HG03060 (cell line): ENCODE data around the gene DPP10.
"Not testable (repeated sequence)": the region's sequence is repeated elsewhere in the genome, so short reads cannot be mapped to it uniquely, and the experiment has no call there.

ENCODE experiments used
- ATAC-seq: cut with Tn5 transposase; IDR thresholded peaks from one replicate; pipeline ENCODE4 v1.9.1; 2021; ENCODE audit warnings: low read depth, moderate number of reproducible peaks; ENCODE audit not compliant: unreplicated experiment

The DPP10 gene

GRCh38 chr2:114699423-114699944 lies 257.0 kb downstream of the DPP10 start:
- ATAC-seq = no peak

DNA sequence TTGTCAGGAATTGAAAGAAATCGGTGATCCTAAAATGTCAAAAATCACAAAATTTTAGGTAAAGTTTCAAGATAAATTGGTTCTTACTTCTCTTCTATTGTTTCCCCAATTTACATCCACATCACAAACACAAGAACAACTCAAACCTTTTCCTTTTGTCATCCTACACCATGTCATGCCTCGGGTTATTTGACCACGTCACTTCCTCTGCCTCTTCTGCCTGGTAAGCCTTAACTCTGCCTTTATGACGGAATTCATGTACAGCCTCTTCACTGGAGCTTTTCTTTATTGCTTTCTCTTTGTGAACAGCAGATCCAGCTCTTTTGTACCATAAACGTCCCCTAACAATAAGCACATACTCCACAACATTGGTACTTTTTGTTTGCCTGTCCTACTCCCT lies 258.0 kb downstream of the DPP10 start:
- ATAC-seq = no peak

DNA sequence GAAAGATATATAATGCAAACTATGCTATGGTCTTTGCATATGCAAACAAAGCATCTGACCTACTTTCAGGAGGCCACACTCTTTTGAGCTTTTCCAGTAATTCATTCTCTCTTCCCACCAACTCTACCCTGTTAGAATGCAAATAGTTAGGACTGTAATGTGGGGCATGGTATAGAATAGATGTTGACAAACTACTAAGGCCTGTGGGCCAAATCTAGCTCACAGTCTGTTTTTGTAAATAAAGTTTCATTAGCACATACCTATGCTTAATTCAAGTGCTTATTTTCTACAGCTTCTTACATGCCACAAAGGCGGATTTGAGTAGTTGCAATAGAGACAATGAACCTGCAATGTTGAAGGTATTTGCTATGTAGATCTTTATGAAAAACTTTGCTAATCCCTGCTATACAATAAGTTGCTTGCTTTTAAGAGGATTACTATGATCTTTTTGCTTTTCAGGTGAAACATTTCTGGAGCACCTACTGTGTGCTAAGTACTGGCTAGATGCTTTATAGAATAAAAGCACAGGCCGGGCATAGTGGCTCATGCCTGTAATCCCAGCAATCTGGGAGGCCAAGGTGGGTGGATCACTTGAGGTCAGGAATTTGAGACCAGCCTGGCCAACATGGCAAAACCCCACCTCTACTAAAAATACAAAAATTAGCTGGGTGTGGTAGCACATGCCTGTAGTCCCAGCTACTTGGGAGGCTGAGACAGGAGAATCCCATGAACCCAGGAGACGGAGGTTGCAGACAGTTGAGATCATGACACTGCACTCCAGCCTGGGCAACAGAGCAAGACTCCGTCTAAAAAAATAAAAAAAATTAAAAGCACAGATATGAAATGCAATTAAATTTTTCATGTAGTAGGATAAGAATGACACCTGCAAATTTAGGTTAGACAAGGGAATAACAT lies 267.8 kb downstream of the DPP10 start:
- no peak for ATAC-seq

DNA sequence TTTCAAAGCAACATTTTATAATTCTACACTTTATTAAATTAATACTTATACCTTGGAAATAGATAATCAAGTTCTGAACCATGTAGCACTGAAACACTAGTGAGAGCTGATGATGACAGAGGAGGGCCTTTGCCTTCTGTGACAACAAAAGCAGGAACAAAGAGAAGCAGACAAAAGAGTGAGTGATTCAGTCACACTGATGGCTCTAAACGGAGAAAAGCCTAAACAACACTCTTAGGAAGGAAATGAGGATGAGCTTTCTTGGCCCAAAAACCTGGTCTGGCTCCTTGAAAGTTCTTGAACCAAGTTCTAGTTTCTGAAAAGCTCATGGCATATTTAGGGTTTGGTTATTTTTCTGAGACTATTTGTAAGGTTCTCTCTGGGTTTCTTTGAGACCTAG lies 271.9 kb downstream of the DPP10 start:
- ATAC-seq = no peak

DNA sequence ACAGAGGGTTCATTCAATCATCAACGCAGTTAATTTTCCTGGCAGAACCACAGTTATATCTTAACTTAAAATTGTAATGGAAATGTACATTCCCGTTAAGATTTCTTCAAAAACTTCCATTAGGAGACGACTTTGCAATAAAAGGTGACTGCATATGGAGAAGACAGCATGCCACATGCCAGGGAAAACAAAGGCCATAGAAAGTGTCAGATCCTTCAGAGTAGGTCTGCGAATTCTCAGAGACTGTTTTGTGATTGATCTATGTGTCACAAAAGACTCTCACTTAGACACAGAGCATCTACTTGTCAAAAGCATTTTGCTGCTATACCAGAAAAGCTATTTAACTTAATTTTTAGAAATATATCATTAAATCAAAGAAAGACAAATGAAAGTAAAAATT lies 274.6 kb downstream of the DPP10 start:
- no peak for ATAC-seq

DNA sequence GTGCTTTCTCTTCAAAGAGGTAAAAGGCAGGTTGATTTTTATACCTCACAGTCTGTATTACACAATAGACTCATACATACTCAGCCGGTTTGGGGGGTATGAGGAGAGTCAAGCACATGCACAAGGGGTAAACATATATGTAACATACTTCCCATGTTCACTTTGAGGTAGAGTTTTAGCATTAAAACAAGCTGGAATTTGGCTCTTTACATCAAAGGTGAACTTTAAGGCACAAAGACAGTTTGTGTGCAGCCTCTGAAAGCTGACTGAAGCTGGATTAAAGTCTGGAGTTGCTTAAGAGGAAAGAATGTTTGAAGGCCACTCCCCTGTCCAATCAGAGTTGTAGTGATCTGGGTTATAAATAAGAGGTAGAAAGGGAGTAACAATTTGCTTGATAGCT lies 282.0 kb downstream of the DPP10 start:
- no peak for ATAC-seq

DNA sequence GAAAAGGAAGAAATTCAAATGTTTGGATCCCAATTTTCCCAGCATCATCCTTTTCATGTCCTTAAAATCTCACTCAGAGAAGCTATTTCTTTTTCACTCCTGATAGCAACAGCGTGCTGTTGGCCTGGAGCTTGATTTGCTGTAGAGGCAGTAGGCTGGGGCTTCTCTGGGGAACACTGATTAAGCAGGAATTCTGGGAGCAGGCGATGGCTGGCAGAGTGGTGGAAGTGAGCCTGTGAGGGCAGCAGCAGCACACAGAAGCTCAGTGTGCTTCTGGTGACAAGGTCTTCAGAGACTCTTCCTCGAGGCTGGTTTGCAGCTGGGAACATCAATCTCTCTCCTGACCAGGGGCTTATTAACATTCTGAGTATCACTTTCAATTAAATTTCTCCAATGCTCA lies 284.6 kb downstream of the DPP10 start:
- ATAC-seq = no peak

DNA sequence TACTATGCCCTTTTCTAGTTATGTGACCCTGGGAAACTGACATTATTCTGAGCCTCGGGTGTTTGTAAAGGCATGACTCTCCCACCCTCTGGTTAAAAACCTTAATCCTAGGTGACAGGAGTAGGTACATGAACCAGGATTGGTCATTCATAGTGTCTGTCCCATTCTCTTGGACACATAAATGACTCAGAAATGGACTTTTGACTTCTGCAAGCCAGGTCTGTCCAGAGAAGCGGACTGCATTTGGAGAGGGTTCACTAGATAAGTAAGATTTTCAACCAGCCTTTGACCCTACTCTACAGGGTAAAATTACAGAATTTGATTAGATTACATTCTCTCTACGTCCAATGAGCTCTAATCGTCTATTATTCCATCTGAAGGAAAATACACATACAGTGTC lies 285.9 kb downstream of the DPP10 start:
- no peak for ATAC-seq

- ATAC-seq = no peak
Observed at GRCh38 chr2:114729026-114729425, 286.6 kb downstream of the DPP10 start.

GRCh38 chr2:114735126-114735525 lies 292.7 kb downstream of the DPP10 start:
- no peak for ATAC-seq

GRCh38 chr2:114742245-114742644 lies 299.8 kb downstream of the DPP10 start:
- no peak for ATAC-seq

DNA sequence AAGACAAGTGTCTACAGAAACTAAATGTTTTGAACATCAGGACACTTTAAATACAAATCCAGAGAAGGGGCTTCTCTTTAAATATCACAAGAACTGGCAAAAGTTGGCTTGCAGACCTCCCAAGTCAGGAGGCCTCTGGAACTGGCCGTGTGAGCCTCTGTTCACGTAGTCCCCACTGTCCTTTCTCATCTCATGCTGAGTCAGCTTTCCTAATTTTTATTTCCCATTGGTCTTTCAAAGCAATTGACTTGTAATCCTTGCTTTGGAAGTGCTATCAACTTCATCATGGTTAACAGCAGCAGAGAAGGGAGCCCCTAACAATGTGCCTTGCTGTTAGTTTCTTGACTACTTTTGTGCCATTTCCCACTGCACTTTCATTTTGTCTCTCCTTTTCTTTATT lies 303.3 kb downstream of the DPP10 start:
- ATAC-seq = no peak

- not testable (repeated sequence) for ATAC-seq
Observed at GRCh38 chr2:114748175-114748574, 305.7 kb downstream of the DPP10 start.

DNA sequence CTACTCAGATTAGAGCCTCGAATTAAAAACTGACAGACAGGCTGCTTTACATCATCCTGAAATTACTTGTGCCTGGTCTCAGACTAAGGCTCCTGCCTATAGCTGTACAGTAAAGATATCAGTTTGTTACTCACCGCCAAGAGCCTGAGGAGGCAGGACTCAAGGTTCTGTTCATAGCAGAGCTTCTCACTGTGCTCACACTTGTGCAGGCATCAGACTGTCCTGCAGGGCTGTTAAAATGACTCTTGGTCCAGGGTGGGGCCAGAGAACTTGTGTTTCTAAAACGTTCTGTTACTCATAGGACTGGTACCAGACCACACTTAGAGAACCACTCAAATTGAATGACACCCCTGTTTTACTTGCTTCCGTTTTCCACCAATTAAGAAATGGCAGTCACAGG lies 310.0 kb downstream of the DPP10 start:
- ATAC-seq = no peak

GRCh38 chr2:114753145-114753544 lies 310.7 kb downstream of the DPP10 start:
- no peak for ATAC-seq

- ATAC-seq = no peak
Observed at GRCh38 chr2:114754907-114755563, 312.6 kb downstream of the DPP10 start.

- no peak for ATAC-seq
Observed at GRCh38 chr2:114762376-114762775, 319.9 kb downstream of the DPP10 start.

DNA sequence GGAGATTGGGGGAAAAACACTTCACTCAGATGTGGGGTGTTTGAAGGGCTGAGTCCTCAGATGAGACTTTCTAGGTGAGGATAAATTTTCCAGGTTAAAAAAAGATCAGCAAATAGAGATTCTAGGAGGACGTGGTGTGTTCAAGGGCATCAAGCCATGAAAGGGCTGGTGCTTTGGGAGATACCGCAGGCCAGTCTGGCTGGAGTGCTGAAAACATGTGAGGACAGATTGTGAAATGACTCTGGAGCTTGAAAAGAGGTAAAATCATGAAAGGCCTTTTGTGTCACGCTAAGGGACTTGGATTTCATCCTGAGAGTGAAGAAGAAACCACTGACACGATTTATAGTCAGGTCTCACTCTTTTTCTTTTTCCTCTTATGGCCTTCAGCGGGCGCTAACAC lies 320.5 kb downstream of the DPP10 start:
- ATAC-seq = no peak

DNA sequence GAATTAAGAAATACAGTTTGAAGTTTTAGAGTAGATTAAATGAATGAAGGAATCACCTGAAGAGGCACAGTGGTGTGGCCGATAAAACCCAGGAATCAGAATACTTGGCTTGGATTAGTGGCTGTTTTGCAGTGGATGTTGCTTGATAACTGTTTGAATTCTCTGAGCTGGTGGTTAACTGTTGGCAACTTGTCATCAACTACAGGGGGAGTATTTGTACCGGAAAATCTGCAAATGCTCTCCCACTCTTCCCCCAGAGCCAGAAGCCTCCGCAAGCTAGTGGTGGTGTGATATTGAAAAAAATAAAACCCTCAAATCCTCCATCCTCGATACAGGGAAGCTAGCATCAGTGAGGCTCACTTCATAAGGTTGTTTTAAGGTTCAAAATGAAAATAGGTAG lies 326.7 kb downstream of the DPP10 start:
- ATAC-seq = no peak

- ATAC-seq = no peak
Observed at GRCh38 chr2:114769991-114770390, 327.6 kb downstream of the DPP10 start.

- no peak for ATAC-seq
Observed at GRCh38 chr2:114784046-114784445, 341.6 kb downstream of the DPP10 start.
